NB4 (cell line): ENCODE measurements around the gene CLDN34.

ENCODE experiments used
- CTCF ChIP-seq: IDR thresholded peaks from one replicate; pipeline ENCODE4 v1.5.1; 2012; ENCODE audit warnings: low read depth, low read length
- MAX ChIP-seq: IDR thresholded peaks from 2 replicates; pipeline ENCODE4 v1.6.1; 2011; ENCODE audit warnings: low read depth, low read length
- MYC ChIP-seq: IDR thresholded peaks from 2 replicates; pipeline ENCODE4 v1.6.1; 2011; ENCODE audit warnings: low read depth, low read length
- POLR2A ChIP-seq: IDR thresholded peaks from 2 replicates; pipeline ENCODE4 v1.6.1; 2011; ENCODE audit warnings: mild to moderate bottlenecking; ENCODE audit not compliant: insufficient read length; ENCODE audit errors: extremely low read depth

GRCh38 chrX:9992724-9993123 is 25.6 kb downstream of the CLDN34 start:
- no peak for TF ChIP-seq CTCF
- no peak for TF ChIP-seq MAX
- TF ChIP-seq POLR2A: no peak
- TF ChIP-seq MYC: no peak
